HepG2 (cell line): Measurements from ENCODE around the gene LDLR. TPM values are rescaled to one million over a fixed set of nuclear protein-coding genes. Genes with fewer than 3 reads are reported as not detected.

Experiments
- ARNT2 ChIP-seq: sonication (generic); formaldehyde crosslinking; IDR thresholded peaks from 2 replicates; pipeline ENCODE4 v1.8.0; 2022; ENCODE audit warnings: mild to moderate bottlenecking, low read depth, missing genetic modification reagents, moderate library complexity
- ARNTL ChIP-seq: sonication (generic); formaldehyde crosslinking; IDR thresholded peaks from 2 replicates; pipeline ENCODE4 v1.4.0; 2020; ENCODE audit warnings: mild to moderate bottlenecking, missing genetic modification reagents
- FOXJ3 ChIP-seq: sonication (generic); formaldehyde crosslinking; IDR thresholded peaks from 2 replicates; pipeline ENCODE4 v1.4.0; 2020; ENCODE audit warnings: missing genetic modification reagents, mild to moderate bottlenecking, borderline replicate concordance
- GZF1 ChIP-seq: sonication (generic); formaldehyde crosslinking; IDR thresholded peaks from 2 replicates; pipeline ENCODE4 v1.5.1; 2020; ENCODE audit warnings: mild to moderate bottlenecking, missing genetic modification reagents
- KDM5B ChIP-seq: sonication (generic); formaldehyde crosslinking; IDR thresholded peaks from 2 replicates; pipeline ENCODE4 v1.4.0; 2020; ENCODE audit warnings: missing genetic modification reagents, mild to moderate bottlenecking, borderline replicate concordance
- NFIC ChIP-seq: IDR thresholded peaks from 2 replicates; pipeline ENCODE4 v1.6.1; 2012; ENCODE audit warnings: mild to moderate bottlenecking, low read length, inconsistent platforms
- RXRA ChIP-seq: sonication (generic); formaldehyde crosslinking; IDR thresholded peaks from 2 replicates; pipeline ENCODE4 v1.5.1; 2020; ENCODE audit warnings: missing genetic modification reagents
- SIN3A ChIP-seq: IDR thresholded peaks from 2 replicates; pipeline ENCODE4 v1.6.1; 2011; ENCODE audit warnings: low read depth, mild to moderate bottlenecking, control low read depth, low read length, borderline replicate concordance
- WIZ ChIP-seq: sonication (generic); formaldehyde crosslinking; IDR thresholded peaks from 2 replicates; pipeline ENCODE4 v1.5.1; 2020; ENCODE audit warnings: mild to moderate bottlenecking, missing genetic modification reagents
- ZNF598 ChIP-seq: sonication (generic); formaldehyde crosslinking; IDR thresholded peaks from 2 replicates; pipeline ENCODE4 v1.5.1; 2020; ENCODE audit warnings: mild to moderate bottlenecking, missing genetic modification reagents, borderline replicate concordance
- ZNF607 ChIP-seq: sonication (generic); formaldehyde crosslinking; IDR thresholded peaks from 2 replicates; pipeline ENCODE4 v1.5.1; 2020; ENCODE audit warnings: missing genetic modification reagents, mild to moderate bottlenecking, borderline replicate concordance
- ZNF674 ChIP-seq: sonication (generic); formaldehyde crosslinking; IDR thresholded peaks from 2 replicates; pipeline ENCODE4 v1.5.0; 2020; ENCODE audit warnings: low read depth, mild to moderate bottlenecking, missing genetic modification reagents
- polyA plus RNA-seq, 8 experiments: library from polyadenylated mRNA; depleted of rRNA in 3 of 8; stranded (reverse) in 7 of 8; unstranded in 1 of 8; fragments of >200 nt; fragmentation: Illumina TruSeq in 4 of 8; extraction: Trizol in 4 of 8; gene quantifications; 2 replicates each; pipeline versions ENCODE4 v1.2.1 to v1.2.3, GENCODE V29; 2011 to 2016; ENCODE audit warnings: low read depth in 4 of 8, missing spikeins in 1 of 8, mixed read lengths in 1 of 8; ENCODE audit not compliant: insufficient read depth in 1 of 8
- total RNA-seq, 5 experiments: library from RNA; depleted of rRNA; stranded (reverse); fragments of >200 nt; fragmentation: Illumina TruSeq; extraction: Trizol; gene quantifications; 2 replicates each; pipeline ENCODE4 v1.2.3, GENCODE V29; 2016; ENCODE audit warnings: low read depth in 1 of 5
- TF ChIP-seq, protein P1 (sequence below): sonication (generic); formaldehyde crosslinking; IDR thresholded peaks from 2 replicates; pipeline ENCODE4 v1.4.0; 2020; ENCODE audit warnings: missing genetic modification reagents, borderline replicate concordance
- TF ChIP-seq, protein P2 (sequence below): IDR thresholded peaks from 2 replicates; pipeline ENCODE4 v1.6.1; 2012; ENCODE audit warnings: low read depth, low read length, improper control_type of control experiment
- TF ChIP-seq, protein P3 (sequence below): sonication (generic); formaldehyde crosslinking; IDR thresholded peaks from 2 replicates; pipeline ENCODE4 v1.4.0; 2020; ENCODE audit warnings: missing genetic modification reagents, borderline replicate concordance
- TF ChIP-seq, protein P4 (sequence below): sonication (generic); formaldehyde crosslinking; IDR thresholded peaks from 2 replicates; pipeline ENCODE4 v1.4.0; 2020; ENCODE audit warnings: missing genetic modification reagents

The LDLR gene
- total and polyA plus RNA-seq, 2 of the 13 experiments (the other 11 are each of a cell fraction or from before 2014, with no cell fraction given): 51.6 to 92.5 TPM

- TF ChIP-seq, protein P1, sequence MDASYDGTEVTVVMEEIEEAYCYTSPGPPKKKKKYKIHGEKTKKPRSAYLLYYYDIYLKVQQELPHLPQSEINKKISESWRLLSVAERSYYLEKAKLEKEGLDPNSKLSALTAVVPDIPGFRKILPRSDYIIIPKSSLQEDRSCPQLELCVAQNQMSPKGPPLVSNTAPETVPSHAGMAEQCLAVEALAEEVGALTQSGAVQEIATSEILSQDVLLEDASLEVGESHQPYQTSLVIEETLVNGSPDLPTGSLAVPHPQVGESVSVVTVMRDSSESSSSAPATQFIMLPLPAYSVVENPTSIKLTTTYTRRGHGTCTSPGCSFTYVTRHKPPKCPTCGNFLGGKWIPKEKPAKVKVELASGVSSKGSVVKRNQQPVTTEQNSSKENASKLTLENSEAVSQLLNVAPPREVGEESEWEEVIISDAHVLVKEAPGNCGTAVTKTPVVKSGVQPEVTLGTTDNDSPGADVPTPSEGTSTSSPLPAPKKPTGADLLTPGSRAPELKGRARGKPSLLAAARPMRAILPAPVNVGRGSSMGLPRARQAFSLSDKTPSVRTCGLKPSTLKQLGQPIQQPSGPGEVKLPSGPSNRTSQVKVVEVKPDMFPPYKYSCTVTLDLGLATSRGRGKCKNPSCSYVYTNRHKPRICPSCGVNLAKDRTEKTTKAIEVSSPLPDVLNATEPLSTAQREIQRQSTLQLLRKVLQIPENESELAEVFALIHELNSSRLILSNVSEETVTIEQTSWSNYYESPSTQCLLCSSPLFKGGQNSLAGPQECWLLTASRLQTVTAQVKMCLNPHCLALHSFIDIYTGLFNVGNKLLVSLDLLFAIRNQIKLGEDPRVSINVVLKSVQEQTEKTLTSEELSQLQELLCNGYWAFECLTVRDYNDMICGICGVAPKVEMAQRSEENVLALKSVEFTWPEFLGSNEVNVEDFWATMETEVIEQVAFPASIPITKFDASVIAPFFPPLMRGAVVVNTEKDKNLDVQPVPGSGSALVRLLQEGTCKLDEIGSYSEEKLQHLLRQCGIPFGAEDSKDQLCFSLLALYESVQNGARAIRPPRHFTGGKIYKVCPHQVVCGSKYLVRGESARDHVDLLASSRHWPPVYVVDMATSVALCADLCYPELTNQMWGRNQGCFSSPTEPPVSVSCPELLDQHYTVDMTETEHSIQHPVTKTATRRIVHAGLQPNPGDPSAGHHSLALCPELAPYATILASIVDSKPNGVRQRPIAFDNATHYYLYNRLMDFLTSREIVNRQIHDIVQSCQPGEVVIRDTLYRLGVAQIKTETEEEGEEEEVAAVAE: no peak
- TF ChIP-seq RXRA (CRISPR knock-in tag) (peak; percentile 66; the same call in 1 of the 2 replicates), WIZ (CRISPR knock-in tag) (no peak), FOXJ3 (CRISPR knock-in tag) (peak; percentile 92; the same call in 1 of the 2 replicates), GZF1 (no peak), ZNF607 (CRISPR knock-in tag) (no peak), NFIC (peak; percentile 97), ARNTL (no peak), ARNT2 (CRISPR knock-in tag) (no peak), ZNF598 (CRISPR knock-in tag) (no peak), SIN3A (no peak), KDM5B (CRISPR knock-in tag) (no peak), ZNF674 (CRISPR knock-in tag) (no peak)
- TF ChIP-seq, protein P2, sequence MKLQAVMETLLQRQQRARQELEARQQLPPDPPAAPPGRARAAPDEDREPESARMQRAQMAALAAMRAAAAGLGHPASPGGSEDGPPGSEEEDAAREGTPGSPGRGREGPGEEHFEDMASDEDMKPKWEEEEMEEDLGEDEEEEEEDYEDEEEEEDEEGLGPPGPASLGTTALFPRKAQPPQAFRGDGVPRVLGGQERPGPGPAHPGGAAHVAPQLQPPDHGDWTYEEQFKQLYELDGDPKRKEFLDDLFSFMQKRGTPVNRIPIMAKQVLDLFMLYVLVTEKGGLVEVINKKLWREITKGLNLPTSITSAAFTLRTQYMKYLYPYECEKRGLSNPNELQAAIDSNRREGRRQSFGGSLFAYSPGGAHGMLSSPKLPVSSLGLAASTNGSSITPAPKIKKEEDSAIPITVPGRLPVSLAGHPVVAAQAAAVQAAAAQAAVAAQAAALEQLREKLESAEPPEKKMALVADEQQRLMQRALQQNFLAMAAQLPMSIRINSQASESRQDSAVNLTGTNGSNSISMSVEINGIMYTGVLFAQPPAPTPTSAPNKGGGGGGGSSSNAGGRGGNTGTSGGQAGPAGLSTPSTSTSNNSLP: 0 out of 2 replicates have a peak, but pooled peaks have one; percentile 61
- TF ChIP-seq, protein P3, sequence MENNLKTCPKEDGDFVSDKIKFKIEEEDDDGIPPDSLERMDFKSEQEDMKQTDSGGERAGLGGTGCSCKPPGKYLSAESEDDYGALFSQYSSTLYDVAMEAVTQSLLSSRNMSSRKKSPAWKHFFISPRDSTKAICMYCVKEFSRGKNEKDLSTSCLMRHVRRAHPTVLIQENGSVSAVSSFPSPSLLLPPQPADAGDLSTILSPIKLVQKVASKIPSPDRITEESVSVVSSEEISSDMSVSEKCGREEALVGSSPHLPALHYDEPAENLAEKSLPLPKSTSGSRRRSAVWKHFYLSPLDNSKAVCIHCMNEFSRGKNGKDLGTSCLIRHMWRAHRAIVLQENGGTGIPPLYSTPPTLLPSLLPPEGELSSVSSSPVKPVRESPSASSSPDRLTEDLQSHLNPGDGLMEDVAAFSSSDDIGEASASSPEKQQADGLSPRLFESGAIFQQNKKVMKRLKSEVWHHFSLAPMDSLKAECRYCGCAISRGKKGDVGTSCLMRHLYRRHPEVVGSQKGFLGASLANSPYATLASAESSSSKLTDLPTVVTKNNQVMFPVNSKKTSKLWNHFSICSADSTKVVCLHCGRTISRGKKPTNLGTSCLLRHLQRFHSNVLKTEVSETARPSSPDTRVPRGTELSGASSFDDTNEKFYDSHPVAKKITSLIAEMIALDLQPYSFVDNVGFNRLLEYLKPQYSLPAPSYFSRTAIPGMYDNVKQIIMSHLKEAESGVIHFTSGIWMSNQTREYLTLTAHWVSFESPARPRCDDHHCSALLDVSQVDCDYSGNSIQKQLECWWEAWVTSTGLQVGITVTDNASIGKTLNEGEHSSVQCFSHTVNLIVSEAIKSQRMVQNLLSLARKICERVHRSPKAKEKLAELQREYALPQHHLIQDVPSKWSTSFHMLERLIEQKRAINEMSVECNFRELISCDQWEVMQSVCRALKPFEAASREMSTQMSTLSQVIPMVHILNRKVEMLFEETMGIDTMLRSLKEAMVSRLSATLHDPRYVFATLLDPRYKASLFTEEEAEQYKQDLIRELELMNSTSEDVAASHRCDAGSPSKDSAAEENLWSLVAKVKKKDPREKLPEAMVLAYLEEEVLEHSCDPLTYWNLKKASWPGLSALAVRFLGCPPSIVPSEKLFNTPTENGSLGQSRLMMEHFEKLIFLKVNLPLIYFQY (CRISPR knock-in tag): no peak
- TF ChIP-seq, protein P4, sequence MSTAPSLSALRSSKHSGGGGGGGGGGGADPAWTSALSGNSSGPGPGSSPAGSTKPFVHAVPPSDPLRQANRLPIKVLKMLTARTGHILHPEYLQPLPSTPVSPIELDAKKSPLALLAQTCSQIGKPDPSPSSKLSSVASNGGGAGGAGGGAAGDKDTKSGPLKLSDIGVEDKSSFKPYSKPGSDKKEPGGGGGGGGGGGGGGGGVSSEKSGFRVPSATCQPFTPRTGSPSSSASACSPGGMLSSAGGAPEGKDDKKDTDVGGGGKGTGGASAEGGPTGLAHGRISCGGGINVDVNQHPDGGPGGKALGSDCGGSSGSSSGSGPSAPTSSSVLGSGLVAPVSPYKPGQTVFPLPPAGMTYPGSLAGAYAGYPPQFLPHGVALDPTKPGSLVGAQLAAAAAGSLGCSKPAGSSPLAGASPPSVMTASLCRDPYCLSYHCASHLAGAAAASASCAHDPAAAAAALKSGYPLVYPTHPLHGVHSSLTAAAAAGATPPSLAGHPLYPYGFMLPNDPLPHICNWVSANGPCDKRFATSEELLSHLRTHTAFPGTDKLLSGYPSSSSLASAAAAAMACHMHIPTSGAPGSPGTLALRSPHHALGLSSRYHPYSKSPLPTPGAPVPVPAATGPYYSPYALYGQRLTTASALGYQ (CRISPR knock-in tag): peak; percentile 85
These were observed 583 bp upstream of the LDLR start (continued) for GRCh38 chr19:11088506-11089253.
